NCI-H2171 (cell line): ENCODE data around the gene BLVRA.
A peak's percentile ranks its signal among the peaks of the same experiment; 100 is the strongest.
"Not testable (repeated sequence)": the region's sequence is repeated elsewhere in the genome, so short reads cannot be mapped to it uniquely, and the experiment has no call there.

Source experiments
- DNase-seq: peaks from one replicate; lab custom pipeline; 2025; lab: John Stamatoyannopoulos, UW

BLVRA gene

GRCh38 chr7:43769791-43770465 is 11.4 kb downstream of the BLVRA start:
- DNase-seq: no peak

GRCh38 chr7:43771128-43771527 is 12.6 kb downstream of the BLVRA start:
- DNase-seq: no peak

- DNase-seq: no peak
Observed at GRCh38 chr7:43771573-43771972, 13.1 kb downstream of the BLVRA start.

GRCh38 chr7:43773268-43773667 is 14.8 kb downstream of the BLVRA start:
- not testable (repeated sequence) for DNase-seq

- DNase-seq: not testable (repeated sequence)
Observed at GRCh38 chr7:43775255-43775654, 16.8 kb downstream of the BLVRA start.

GRCh38 chr7:43778293-43779044 is 20.0 kb downstream of the BLVRA start:
- DNase-seq: peak; percentile 9

GRCh38 chr7:43779045-43779812 is 20.7 kb downstream of the BLVRA start:
- no peak for DNase-seq

- no peak for DNase-seq
Observed at GRCh38 chr7:43781726-43782607, 23.5 kb downstream of the BLVRA start.

- DNase-seq: no peak
Observed at GRCh38 chr7:43782768-43783555, 24.5 kb downstream of the BLVRA start.

GRCh38 chr7:43784030-43784584 is 25.6 kb downstream of the BLVRA start:
- no peak for DNase-seq

- DNase-seq: not testable (repeated sequence)
Observed at GRCh38 chr7:43784585-43785087, 26.2 kb downstream of the BLVRA start.

- DNase-seq: no peak
Observed at GRCh38 chr7:43785420-43785819, 26.9 kb downstream of the BLVRA start.

GRCh38 chr7:43787771-43788170 is 29.3 kb downstream of the BLVRA start:
- no peak for DNase-seq

- no peak for DNase-seq
Observed at GRCh38 chr7:43790006-43790405, 31.5 kb downstream of the BLVRA start.

- no peak for DNase-seq
Observed at GRCh38 chr7:43790834-43791233, 32.4 kb downstream of the BLVRA start.

GRCh38 chr7:43791665-43792064 is 33.2 kb downstream of the BLVRA start:
- DNase-seq: no peak

- DNase-seq: no peak
Observed at GRCh38 chr7:43792471-43793150, 34.1 kb downstream of the BLVRA start.

GRCh38 chr7:43799605-43800004 is 41.1 kb downstream of the BLVRA start:
- DNase-seq: no peak

- DNase-seq: no peak
Observed at GRCh38 chr7:43803865-43804264, 45.4 kb downstream of the BLVRA start.

- no peak for DNase-seq
Observed at GRCh38 chr7:43808410-43808809, 49.9 kb downstream of the BLVRA start.
